WTC11 (cell line): ENCODE measurements around the gene DHDH. TPM values are rescaled to one million over a fixed set of nuclear protein-coding genes. Genes with fewer than 3 reads are reported as not detected.

Experiments used
- ATAC-seq: fragments of 200-7000 bp; cut with Tn5 transposase; 2 replicates; pipeline ENCODE4 v1.10.0; 2021; ENCODE audit warnings: mild to moderate bottlenecking, moderate library complexity
- CTCF ChIA-PET: fragments of 300-600 bp; sonication (Branson Sonifier 250); formaldehyde crosslinking; loops from one replicate; lab custom pipeline; 2021; ENCODE audit warnings: antibody characterized with exemption; lab: Charles Lee
- POLR2A ChIA-PET: fragments of 350-600 bp; sonication (Branson Sonifier 250); formaldehyde crosslinking; loops from one replicate; lab custom pipeline; 2021; ENCODE audit warnings: antibody characterized with exemption; lab: Charles Lee
- DNase-seq: peaks from one replicate; pipeline ENCODE4 v3.0.0; 2021; ENCODE audit warnings: low spot score
- H3K27ac Mint-ChIP-seq: 2 replicates; pipeline ENCODE4 v1.8.0; 2021; ENCODE audit warnings: mixed read lengths
- H3K27me3 Mint-ChIP-seq: 2 replicates; pipeline ENCODE4 v1.8.0; 2021; ENCODE audit warnings: low read depth, mild to moderate bottlenecking, moderate library complexity, mixed read lengths
- H3K36me3 Mint-ChIP-seq: 2 replicates; pipeline ENCODE4 v1.8.0; 2021; ENCODE audit warnings: mixed read lengths
- H3K4me1 Mint-ChIP-seq: 2 replicates; pipeline ENCODE4 v1.8.0; 2022; ENCODE audit warnings: mixed read lengths
- H3K4me3 Mint-ChIP-seq: 2 replicates; pipeline ENCODE4 v1.8.0; 2021; ENCODE audit warnings: mild to moderate bottlenecking, moderate library complexity, mixed read lengths
- H3K9me3 Mint-ChIP-seq: 2 replicates; pipeline ENCODE4 v1.8.0; 2021; ENCODE audit warnings: mixed read lengths
- ATF1 ChIP-seq: sonication (generic); formaldehyde crosslinking; IDR thresholded peaks from 2 replicates; pipeline ENCODE4 v1.8.1; 2023; ENCODE audit warnings: mild to moderate bottlenecking, moderate library complexity, missing genetic modification reagents
- HMGA2 ChIP-seq: fragments of 250-450 bp; sonication (Bioruptor Pico); IDR thresholded peaks from 2 replicates; pipeline ENCODE4 v1.4.0; 2021; ENCODE audit warnings: mild to moderate bottlenecking, moderate library complexity
- JAZF1 ChIP-seq: fragments of 250-450 bp; sonication (Bioruptor Pico); IDR thresholded peaks from 2 replicates; pipeline ENCODE4 v1.9.0; 2021; ENCODE audit warnings: moderate library complexity, mild to moderate bottlenecking, inconsistent platforms
- SMAD4 ChIP-seq: sonication (generic); formaldehyde crosslinking; IDR thresholded peaks from 2 replicates; pipeline ENCODE4 v1.8.0; 2022; ENCODE audit warnings: mild to moderate bottlenecking, missing genetic modification reagents
- TEAD1 ChIP-seq: sonication (generic); formaldehyde crosslinking; IDR thresholded peaks from 2 replicates; pipeline ENCODE4 v1.8.0; 2022; ENCODE audit warnings: mild to moderate bottlenecking, missing genetic modification reagents
- TP53 ChIP-seq: sonication (generic); formaldehyde crosslinking; IDR thresholded peaks from 2 replicates; pipeline ENCODE4 v1.8.1; 2023; ENCODE audit warnings: mild to moderate bottlenecking, missing genetic modification reagents
- ZNF416 ChIP-seq: fragments of 250-450 bp; sonication (Bioruptor Pico); IDR thresholded peaks from 2 replicates; pipeline ENCODE4 v1.9.0; 2021; ENCODE audit warnings: mild to moderate bottlenecking, inconsistent platforms
- total RNA-seq: library from RNA; stranded (reverse); gene quantifications from 3 replicates; pipeline ENCODE4 v1.2.3, GENCODE V29; 2021
- TF ChIP-seq, protein P1 (sequence below): fragments of 250-450 bp; sonication (Bioruptor Pico); conservative IDR thresholded peaks from 2 replicates; pipeline ENCODE4 v1.9.0; 2021; ENCODE audit warnings: mild to moderate bottlenecking
- TF ChIP-seq, protein P2 (sequence below): sonication (generic); formaldehyde crosslinking; IDR thresholded peaks from 2 replicates; pipeline ENCODE4 v1.8.0; 2023; ENCODE audit warnings: mild to moderate bottlenecking, missing genetic modification reagents
- TF ChIP-seq, protein P3 (sequence below): sonication (generic); formaldehyde crosslinking; IDR thresholded peaks from 2 replicates; pipeline ENCODE4 v1.8.0; 2022; ENCODE audit warnings: missing genetic modification reagents
- TF ChIP-seq, protein P4 (sequence below): sonication (generic); formaldehyde crosslinking; IDR thresholded peaks from 2 replicates; pipeline ENCODE4 v1.8.0; 2022; ENCODE audit warnings: mild to moderate bottlenecking, missing genetic modification reagents
- TF ChIP-seq, protein P5 (sequence below): sonication (generic); formaldehyde crosslinking; IDR thresholded peaks from 2 replicates; pipeline ENCODE4 v1.8.1; 2023; ENCODE audit warnings: mild to moderate bottlenecking, missing genetic modification reagents
- TF ChIP-seq, protein P6 (sequence below): fragments of 250-450 bp; sonication (Bioruptor Pico); IDR thresholded peaks from 2 replicates; pipeline ENCODE4 v1.9.0; 2021; ENCODE audit warnings: mild to moderate bottlenecking

Gene DHDH
- total RNA-seq, 1 experiment from 2014 or later = 3.0 TPM

DNA sequence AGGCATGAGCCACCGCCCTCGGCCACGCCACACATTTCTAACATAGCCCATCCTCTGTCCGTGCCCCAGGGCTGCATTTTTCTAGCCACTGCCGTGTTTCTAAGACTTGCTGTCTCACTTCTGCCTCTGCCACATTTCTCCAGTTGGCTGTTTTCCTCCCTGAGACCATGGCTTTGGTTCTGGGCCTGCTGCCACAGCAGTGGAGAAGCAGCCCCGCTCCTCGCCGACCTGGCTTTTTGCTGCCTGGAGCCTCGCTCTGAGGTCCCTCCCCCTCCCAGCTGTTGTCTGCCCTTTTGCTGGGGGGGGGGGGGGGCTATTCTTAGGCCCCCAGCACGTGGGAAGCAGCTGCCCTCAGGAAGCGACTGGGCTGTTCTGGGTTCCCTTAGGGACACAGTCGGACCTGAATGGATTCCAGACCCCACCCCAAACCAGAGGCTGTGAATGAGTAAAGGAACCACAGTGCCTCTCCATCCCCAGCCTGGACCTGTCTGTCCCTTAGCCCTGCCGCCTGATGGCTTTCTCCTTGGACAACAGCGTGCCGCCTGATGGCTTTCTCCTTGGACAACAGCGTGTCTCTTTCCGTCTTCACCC is 56.3 kb downstream of the DHDH start (continued):
- TF ChIP-seq, protein P1, sequence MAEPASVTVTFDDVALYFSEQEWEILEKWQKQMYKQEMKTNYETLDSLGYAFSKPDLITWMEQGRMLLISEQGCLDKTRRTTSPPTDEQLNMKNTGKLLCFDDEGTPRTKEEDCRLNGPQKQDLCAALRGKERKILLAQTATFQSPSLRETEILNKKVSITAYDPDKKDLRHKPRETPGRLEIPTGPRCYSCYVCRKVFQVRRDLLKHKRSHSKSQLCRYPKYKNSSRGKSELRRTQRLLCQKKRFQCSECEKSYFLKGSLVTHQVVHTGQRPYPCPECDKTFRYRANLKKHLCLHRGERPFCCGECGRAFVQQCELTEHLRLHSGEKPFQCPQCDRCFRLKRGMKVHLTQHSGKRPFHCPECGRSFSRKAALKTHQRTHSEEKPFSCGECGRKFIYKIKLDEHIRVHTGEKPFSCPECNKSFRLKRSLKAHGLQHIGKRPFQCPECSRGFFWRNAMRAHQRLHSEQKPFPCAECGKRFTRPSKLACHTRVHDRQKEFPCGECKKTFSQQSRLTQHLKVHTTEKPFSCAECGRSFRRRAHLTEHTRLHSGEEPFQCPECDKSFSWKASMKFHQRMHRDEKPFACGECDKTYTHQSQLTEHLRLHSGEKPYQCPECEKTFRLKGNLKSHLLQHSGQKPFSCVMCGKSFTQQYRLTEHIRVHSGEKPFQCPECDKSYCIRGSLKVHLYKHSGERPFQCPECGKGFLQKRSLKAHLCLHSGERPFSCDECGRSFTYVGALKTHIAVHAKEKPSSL = no peak
- TF ChIP-seq ZNF416 = no peak
- TF ChIP-seq, protein P2, sequence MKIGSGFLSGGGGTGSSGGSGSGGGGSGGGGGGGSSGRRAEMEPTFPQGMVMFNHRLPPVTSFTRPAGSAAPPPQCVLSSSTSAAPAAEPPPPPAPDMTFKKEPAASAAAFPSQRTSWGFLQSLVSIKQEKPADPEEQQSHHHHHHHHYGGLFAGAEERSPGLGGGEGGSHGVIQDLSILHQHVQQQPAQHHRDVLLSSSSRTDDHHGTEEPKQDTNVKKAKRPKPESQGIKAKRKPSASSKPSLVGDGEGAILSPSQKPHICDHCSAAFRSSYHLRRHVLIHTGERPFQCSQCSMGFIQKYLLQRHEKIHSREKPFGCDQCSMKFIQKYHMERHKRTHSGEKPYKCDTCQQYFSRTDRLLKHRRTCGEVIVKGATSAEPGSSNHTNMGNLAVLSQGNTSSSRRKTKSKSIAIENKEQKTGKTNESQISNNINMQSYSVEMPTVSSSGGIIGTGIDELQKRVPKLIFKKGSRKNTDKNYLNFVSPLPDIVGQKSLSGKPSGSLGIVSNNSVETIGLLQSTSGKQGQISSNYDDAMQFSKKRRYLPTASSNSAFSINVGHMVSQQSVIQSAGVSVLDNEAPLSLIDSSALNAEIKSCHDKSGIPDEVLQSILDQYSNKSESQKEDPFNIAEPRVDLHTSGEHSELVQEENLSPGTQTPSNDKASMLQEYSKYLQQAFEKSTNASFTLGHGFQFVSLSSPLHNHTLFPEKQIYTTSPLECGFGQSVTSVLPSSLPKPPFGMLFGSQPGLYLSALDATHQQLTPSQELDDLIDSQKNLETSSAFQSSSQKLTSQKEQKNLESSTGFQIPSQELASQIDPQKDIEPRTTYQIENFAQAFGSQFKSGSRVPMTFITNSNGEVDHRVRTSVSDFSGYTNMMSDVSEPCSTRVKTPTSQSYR = no peak
- no peak for TF ChIP-seq TP53 (CRISPR knock-in tag)
- TF ChIP-seq, all 79 proteins: peak for 0

DNA sequence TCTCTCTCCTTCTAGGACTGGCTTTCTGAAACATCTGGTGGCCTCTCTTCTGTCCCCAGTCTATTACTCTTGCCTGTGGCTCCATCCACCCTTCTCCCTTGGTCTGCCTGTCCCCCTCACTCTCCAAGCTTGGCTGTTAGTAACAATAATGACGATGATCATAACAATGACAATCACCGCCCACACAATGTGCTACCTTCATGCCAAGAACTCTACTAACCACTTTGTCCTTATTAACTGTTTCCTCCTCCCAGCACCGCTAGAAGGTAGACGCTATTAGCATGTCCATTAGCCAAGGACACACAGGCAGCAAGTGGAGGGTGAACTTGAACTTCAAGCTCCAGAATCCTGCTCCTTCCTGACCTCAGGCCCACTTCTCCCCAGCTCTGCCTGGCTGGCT is 56.9 kb downstream of the DHDH start:
- no peaks in the 10 kb centered on the region for H3K9me3 Mint-ChIP-seq
- ATAC-seq (no peak), DNase-seq (no peak)
- H3K27me3 Mint-ChIP-seq = no peaks in the 10 kb centered on the region
- H3K4me1 Mint-ChIP-seq = peaks cover 33% of the 10 kb centered on the region
- peaks cover 25% of the 10 kb centered on the region for H3K36me3 Mint-ChIP-seq
- POLR2A ChIA-PET = no interaction called here
- no peak for TF ChIP-seq JAZF1
- TF ChIP-seq ATF1 = no peak
- H3K27ac Mint-ChIP-seq = peak overlapping the region; percentile 12
- CTCF ChIA-PET = interaction anchor here (1.6 kb wide), 1 partner anchor 9 kb away, joined by 9 read pairs; no protein-coding TSS in a partner anchor
- 0 out of 2 replicates have a peak overlapping the region, but pooled peaks have one; percentile 10 for H3K4me3 Mint-ChIP-seq

DNA sequence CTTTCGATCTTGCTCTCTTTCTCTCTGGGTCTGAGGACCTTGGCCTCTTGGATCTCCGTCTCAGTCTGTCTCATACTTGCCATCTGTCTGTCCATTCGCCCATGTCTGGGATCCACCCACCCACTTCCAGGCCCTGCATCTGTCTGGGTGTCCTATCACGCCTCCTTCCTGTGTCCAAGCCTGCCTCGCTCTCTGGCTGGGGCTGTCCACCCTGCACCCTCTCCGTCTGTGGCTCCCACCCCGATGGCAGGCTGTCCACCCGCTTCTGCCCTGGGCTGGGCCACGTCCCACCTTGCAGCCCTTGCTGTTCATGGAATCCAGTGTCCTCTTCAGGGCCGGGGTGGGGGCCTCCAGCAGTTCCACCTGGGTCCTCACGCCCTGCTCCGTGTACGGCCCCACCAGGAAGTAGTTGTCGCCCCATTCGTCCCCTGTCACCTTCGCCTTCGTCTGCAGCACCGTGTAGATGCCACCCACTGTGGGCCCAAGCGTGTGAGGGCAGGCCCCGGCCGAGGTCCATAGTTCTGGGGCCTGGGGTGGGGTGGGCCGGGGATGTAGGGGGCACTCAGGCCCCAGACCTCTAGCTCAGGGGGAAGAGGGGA is 57.6 kb downstream of the DHDH start:
- H3K27me3 Mint-ChIP-seq = no peaks in the 10 kb centered on the region
- TF ChIP-seq, protein P3, sequence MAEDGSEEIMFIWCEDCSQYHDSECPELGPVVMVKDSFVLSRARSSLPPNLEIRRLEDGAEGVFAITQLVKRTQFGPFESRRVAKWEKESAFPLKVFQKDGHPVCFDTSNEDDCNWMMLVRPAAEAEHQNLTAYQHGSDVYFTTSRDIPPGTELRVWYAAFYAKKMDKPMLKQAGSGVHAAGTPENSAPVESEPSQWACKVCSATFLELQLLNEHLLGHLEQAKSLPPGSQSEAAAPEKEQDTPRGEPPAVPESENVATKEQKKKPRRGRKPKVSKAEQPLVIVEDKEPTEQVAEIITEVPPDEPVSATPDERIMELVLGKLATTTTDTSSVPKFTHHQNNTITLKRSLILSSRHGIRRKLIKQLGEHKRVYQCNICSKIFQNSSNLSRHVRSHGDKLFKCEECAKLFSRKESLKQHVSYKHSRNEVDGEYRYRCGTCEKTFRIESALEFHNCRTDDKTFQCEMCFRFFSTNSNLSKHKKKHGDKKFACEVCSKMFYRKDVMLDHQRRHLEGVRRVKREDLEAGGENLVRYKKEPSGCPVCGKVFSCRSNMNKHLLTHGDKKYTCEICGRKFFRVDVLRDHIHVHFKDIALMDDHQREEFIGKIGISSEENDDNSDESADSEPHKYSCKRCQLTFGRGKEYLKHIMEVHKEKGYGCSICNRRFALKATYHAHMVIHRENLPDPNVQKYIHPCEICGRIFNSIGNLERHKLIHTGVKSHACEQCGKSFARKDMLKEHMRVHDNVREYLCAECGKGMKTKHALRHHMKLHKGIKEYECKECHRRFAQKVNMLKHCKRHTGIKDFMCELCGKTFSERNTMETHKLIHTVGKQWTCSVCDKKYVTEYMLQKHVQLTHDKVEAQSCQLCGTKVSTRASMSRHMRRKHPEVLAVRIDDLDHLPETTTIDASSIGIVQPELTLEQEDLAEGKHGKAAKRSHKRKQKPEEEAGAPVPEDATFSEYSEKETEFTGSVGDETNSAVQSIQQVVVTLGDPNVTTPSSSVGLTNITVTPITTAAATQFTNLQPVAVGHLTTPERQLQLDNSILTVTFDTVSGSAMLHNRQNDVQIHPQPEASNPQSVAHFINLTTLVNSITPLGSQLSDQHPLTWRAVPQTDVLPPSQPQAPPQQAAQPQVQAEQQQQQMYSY = no peak
- TF ChIP-seq HMGA2 (CRISPR knock-in tag) = no peak
- TF ChIP-seq, protein P4, sequence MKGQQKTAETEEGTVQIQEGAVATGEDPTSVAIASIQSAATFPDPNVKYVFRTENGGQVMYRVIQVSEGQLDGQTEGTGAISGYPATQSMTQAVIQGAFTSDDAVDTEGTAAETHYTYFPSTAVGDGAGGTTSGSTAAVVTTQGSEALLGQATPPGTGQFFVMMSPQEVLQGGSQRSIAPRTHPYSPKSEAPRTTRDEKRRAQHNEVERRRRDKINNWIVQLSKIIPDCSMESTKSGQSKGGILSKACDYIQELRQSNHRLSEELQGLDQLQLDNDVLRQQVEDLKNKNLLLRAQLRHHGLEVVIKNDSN (CRISPR knock-in tag) = no peak
- TF ChIP-seq SMAD4 (CRISPR knock-in tag) = no peak
- TF ChIP-seq, protein P5, sequence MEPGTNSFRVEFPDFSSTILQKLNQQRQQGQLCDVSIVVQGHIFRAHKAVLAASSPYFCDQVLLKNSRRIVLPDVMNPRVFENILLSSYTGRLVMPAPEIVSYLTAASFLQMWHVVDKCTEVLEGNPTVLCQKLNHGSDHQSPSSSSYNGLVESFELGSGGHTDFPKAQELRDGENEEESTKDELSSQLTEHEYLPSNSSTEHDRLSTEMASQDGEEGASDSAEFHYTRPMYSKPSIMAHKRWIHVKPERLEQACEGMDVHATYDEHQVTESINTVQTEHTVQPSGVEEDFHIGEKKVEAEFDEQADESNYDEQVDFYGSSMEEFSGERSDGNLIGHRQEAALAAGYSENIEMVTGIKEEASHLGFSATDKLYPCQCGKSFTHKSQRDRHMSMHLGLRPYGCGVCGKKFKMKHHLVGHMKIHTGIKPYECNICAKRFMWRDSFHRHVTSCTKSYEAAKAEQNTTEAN (CRISPR knock-in tag) = no peak
- TF ChIP-seq, protein P6, sequence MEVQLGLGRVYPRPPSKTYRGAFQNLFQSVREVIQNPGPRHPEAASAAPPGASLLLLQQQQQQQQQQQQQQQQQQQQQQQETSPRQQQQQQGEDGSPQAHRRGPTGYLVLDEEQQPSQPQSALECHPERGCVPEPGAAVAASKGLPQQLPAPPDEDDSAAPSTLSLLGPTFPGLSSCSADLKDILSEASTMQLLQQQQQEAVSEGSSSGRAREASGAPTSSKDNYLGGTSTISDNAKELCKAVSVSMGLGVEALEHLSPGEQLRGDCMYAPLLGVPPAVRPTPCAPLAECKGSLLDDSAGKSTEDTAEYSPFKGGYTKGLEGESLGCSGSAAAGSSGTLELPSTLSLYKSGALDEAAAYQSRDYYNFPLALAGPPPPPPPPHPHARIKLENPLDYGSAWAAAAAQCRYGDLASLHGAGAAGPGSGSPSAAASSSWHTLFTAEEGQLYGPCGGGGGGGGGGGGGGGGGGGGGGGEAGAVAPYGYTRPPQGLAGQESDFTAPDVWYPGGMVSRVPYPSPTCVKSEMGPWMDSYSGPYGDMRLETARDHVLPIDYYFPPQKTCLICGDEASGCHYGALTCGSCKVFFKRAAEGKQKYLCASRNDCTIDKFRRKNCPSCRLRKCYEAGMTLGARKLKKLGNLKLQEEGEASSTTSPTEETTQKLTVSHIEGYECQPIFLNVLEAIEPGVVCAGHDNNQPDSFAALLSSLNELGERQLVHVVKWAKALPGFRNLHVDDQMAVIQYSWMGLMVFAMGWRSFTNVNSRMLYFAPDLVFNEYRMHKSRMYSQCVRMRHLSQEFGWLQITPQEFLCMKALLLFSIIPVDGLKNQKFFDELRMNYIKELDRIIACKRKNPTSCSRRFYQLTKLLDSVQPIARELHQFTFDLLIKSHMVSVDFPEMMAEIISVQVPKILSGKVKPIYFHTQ (CRISPR knock-in tag) = no peak
- no peak for TF ChIP-seq TEAD1 (CRISPR knock-in tag)
- TF ChIP-seq, all 79 proteins: peak for 0
- ChIA-PET POLR2A (no interaction called here), CTCF (interaction anchor here (1.1 to 3.4 kb wide), 6 partner anchors 9 to 208 kb away, joined by 3 to 60 read pairs (median 16); partner anchors contain the start of gene CGB7)
- Mint-ChIP-seq H3K36me3 (peaks cover 24% of the 10 kb centered on the region), H3K27ac (no peak overlapping the region), H3K4me1 (peaks cover 33% of the 10 kb centered on the region), H3K4me3 (no peak overlapping the region), H3K9me3 (no peaks in the 10 kb centered on the region)
- ATAC-seq = no peak
- no peak for DNase-seq
